ENCODE results near the gene GABBR2.

Gene GABBR2

DNA sequence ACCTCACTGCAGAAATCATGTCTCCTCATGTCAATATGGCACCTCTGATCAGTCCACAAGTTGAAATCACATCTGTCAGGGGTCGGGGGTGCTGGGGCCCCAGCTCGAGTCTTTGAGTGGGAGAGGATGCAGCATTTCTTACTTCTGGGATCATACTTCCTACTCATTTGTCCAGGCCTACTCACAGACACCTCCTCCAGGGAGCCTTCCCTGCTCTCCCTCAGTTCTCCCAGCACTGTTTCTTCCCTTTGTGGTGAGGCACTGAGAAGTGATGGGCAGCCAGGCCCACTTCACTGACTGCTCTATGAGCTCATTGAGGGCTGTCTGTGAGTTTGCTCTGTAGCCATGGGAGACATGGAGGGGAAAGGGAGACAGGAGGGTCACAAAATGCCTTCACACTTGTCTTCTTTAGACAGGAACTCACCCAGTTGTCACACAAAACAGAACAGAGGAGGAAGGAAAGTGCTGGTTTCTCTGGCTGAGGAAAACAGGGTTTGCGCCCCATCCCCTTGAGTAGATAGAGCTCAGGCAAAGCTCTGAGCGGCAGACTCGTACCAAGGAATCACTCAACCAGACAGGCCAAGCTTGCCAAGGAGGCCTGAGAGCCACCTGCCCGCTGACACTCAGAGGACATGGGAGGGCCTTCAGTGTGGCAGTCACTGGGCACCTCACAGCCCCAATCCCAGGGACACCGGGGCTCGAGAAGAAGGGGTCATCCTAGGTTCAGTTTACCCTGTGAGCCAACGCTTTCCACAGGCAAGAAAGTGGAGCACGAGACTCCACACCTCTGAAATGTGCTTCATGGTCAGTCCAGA lies 152.9 kb downstream of the GABBR2 start:
- Histone ChIP-seq H3K4me2 (ENCODE audit: low read length) (no peak overlapping the region), H3K27me3 (ENCODE audit: control insufficient read depth, low read length) (peaks cover 7% of the 10 kb centered on the region; the same call in 1 of the 2 replicates), H3K4me3 (ENCODE audit: low read length) (no peak overlapping the region), H3K9me2 (replicated peaks; ENCODE audit: control insufficient read depth, low read length) (no peaks in the 10 kb centered on the region), H3K27ac (ENCODE audit: low read depth, low read length) (no peak overlapping the region), H3F3A (ENCODE audit: control insufficient read depth, insufficient read depth) (no peaks in the 10 kb centered on the region), H3K9me3 (ENCODE audit: control insufficient read depth, insufficient read depth, low read length) (no peaks in the 10 kb centered on the region), H3K4me1 (ENCODE audit: control insufficient read depth, low read length) (no peaks in the 10 kb centered on the region), H4K20me1 (ENCODE audit: control insufficient read depth, insufficient read depth, low read depth, low read length) (no peaks in the 10 kb centered on the region), H3K79me2 (ENCODE audit: control insufficient read depth, low read length) (no peaks in the 10 kb centered on the region), H3K36me3 (ENCODE audit: control insufficient read depth, low read length) (no peaks in the 10 kb centered on the region)
- TF ChIP-seq, protein P1, sequence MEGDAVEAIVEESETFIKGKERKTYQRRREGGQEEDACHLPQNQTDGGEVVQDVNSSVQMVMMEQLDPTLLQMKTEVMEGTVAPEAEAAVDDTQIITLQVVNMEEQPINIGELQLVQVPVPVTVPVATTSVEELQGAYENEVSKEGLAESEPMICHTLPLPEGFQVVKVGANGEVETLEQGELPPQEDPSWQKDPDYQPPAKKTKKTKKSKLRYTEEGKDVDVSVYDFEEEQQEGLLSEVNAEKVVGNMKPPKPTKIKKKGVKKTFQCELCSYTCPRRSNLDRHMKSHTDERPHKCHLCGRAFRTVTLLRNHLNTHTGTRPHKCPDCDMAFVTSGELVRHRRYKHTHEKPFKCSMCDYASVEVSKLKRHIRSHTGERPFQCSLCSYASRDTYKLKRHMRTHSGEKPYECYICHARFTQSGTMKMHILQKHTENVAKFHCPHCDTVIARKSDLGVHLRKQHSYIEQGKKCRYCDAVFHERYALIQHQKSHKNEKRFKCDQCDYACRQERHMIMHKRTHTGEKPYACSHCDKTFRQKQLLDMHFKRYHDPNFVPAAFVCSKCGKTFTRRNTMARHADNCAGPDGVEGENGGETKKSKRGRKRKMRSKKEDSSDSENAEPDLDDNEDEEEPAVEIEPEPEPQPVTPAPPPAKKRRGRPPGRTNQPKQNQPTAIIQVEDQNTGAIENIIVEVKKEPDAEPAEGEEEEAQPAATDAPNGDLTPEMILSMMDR (IDR thresholded peaks at IDR 0.05; ENCODE audit: low read depth, low read length, poor library complexity, severe bottlenecking), result no peak
- no peak for TF ChIP-seq EZH2phosphoT487 (IDR thresholded peaks at IDR 0.05; ENCODE audit: borderline replicate concordance, low read length)

DNA sequence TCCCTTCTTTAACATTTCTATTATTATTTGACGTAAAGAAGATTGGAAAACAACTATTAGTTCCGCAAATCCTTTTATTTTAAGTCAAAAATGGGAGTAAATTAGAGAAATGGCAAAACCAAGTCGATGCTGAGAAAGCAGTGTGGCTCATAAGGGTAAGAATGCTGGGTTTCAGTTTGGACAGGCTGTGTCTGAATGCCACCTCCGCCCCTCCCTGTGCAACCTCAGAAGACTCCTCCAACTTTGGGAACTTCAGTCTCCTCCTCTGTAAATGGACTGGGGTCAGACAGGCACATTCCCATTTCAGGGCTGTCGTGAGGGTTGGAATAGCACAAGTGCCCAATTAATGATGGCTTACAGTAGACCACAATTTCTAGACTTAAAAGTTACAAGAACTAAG lies 154.0 kb downstream of the GABBR2 start:
- no peaks in the 10 kb centered on the region for H3K79me2 ChIP-seq (ENCODE audit: control insufficient read depth, low read length)
- no peak for TF ChIP-seq EZH2phosphoT487 (IDR thresholded peaks at IDR 0.05; ENCODE audit: borderline replicate concordance, low read length)
- TF ChIP-seq, protein P1 (IDR thresholded peaks at IDR 0.05; ENCODE audit: low read depth, low read length, poor library complexity, severe bottlenecking), result no peak
- no peaks in the 10 kb centered on the region for H3K36me3 ChIP-seq (ENCODE audit: control insufficient read depth, low read length)
- H4K20me1 ChIP-seq (ENCODE audit: control insufficient read depth, insufficient read depth, low read depth, low read length), result no peaks in the 10 kb centered on the region
- no peak overlapping the region for H3K4me2 ChIP-seq (ENCODE audit: low read length)
- no peak overlapping the region for H3K27ac ChIP-seq (ENCODE audit: low read depth, low read length)
- no peaks in the 10 kb centered on the region for H3K9me2 ChIP-seq (replicated peaks; ENCODE audit: control insufficient read depth, low read length)
- H3K4me3 ChIP-seq (ENCODE audit: low read length), result no peak overlapping the region
- no peaks in the 10 kb centered on the region for H3K4me1 ChIP-seq (ENCODE audit: control insufficient read depth, low read length)
- no peaks in the 10 kb centered on the region for H3F3A ChIP-seq (ENCODE audit: control insufficient read depth, insufficient read depth)
- H3K27me3 ChIP-seq (ENCODE audit: control insufficient read depth, low read length), result peaks cover 7% of the 10 kb centered on the region; the same call in 1 of the 2 replicates
- no peaks in the 10 kb centered on the region for H3K9me3 ChIP-seq (ENCODE audit: control insufficient read depth, insufficient read depth, low read length)

DNA sequence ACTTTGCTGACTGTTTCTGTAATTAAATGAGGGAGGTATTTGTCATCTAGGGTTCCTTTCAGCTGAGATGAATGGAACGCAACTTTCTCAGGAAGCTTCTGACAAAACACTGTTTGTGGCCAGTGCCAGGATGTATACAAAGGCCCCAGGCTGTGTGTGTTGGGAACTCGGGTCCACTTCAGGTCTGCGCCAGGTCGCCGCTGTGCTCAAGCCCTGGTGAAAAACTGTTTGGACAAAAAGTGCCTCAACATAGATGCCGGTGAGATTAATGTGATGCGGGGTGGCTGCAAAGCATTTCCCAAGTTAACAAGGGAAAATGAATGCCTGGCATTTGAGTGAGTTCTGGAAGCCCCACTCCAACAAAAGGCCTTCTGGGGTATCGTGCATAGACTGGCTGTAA lies 156.4 kb downstream of the GABBR2 start:
- no peaks in the 10 kb centered on the region for H3F3A ChIP-seq (ENCODE audit: control insufficient read depth, insufficient read depth)
- no peak overlapping the region for H3K27ac ChIP-seq (ENCODE audit: low read depth, low read length)
- no peaks in the 10 kb centered on the region for H3K36me3 ChIP-seq (ENCODE audit: control insufficient read depth, low read length)
- no peaks in the 10 kb centered on the region for H3K9me2 ChIP-seq (replicated peaks; ENCODE audit: control insufficient read depth, low read length)
- H3K79me2 ChIP-seq (ENCODE audit: control insufficient read depth, low read length), result no peaks in the 10 kb centered on the region
- no peak overlapping the region for H3K4me3 ChIP-seq (ENCODE audit: low read length)
- TF ChIP-seq, protein P1 (IDR thresholded peaks at IDR 0.05; ENCODE audit: low read depth, low read length, poor library complexity, severe bottlenecking), result no peak
- no peak for TF ChIP-seq EZH2phosphoT487 (IDR thresholded peaks at IDR 0.05; ENCODE audit: borderline replicate concordance, low read length)
- peaks cover 4% of the 10 kb centered on the region; the same call in 1 of the 2 replicates for H3K27me3 ChIP-seq (ENCODE audit: control insufficient read depth, low read length)
- no peaks in the 10 kb centered on the region for H3K4me1 ChIP-seq (ENCODE audit: control insufficient read depth, low read length)
- no peaks in the 10 kb centered on the region for H4K20me1 ChIP-seq (ENCODE audit: control insufficient read depth, insufficient read depth, low read depth, low read length)
- no peaks in the 10 kb centered on the region for H3K9me3 ChIP-seq (ENCODE audit: control insufficient read depth, insufficient read depth, low read length)
- no peak overlapping the region for H3K4me2 ChIP-seq (ENCODE audit: low read length)
